Caco-2 (cell line): ENCODE measurements around the gene CSMD2. TPM values are rescaled to one million over a fixed set of nuclear protein-coding genes. Genes with fewer than 3 reads are reported as not detected.

Experiments
- BruUV-seq: library from RNA; stranded (reverse); fragments of 400-500 nt; replicated peaks from 2 replicates; lab custom pipeline; 2021; lab: Mats Ljungman, UMichigan
- CTCF ChIA-PET: fragments of 300-600 bp; sonication (Branson Sonifier 250); formaldehyde crosslinking; loops from one replicate; lab custom pipeline; 2022; ENCODE audit warnings: antibody characterized with exemption; lab: Charles Lee
- POLR2A ChIA-PET: fragments of 300-600 bp; sonication (Branson Sonifier 250); formaldehyde crosslinking; loops from one replicate; lab custom pipeline; 2022; ENCODE audit warnings: antibody characterized with exemption; lab: Charles Lee
- DNase-seq, 2 experiments: peaks; one replicate each; pipeline versions ENCODE4 v3.0.0 to v3.0.0-alpha.2; 2020 to 2022
- H3K27me3 ChIP-seq: replicated peaks from 2 replicates; pipeline ENCODE4 v1.6.0; 2011; ENCODE audit warnings: low read length; ENCODE audit not compliant: control insufficient read depth, insufficient read depth
- H3K36me3 ChIP-seq: 2 replicates; pipeline ENCODE4 v1.5.1; 2011; ENCODE audit warnings: low read length; ENCODE audit not compliant: control insufficient read depth, insufficient read depth
- H3K4me1 ChIP-seq: fragments of 250-450 bp; sonication (Bioruptor Pico); 2 replicates; pipeline ENCODE4 v1.5.1; 2020; ENCODE audit warnings: mild to moderate bottlenecking
- H3K4me3 ChIP-seq: 2 replicates; pipeline ENCODE4 v1.5.1; 2011; ENCODE audit warnings: low read depth, mild to moderate bottlenecking, control low read depth, low read length
- H3K9me3 ChIP-seq: fragments of 250-450 bp; sonication (Bioruptor Pico); 2 replicates; pipeline ENCODE4 v1.5.1; 2020; ENCODE audit warnings: mild to moderate bottlenecking, moderate library complexity
- H3K27ac Mint-ChIP-seq: one replicate; pipeline ENCODE4 v1.8.0; 2022; ENCODE audit warnings: mixed read lengths; ENCODE audit not compliant: unreplicated experiment
- H3K27me3 Mint-ChIP-seq: one replicate; pipeline ENCODE4 v1.8.0; 2022; ENCODE audit warnings: mixed read lengths; ENCODE audit not compliant: insufficient read depth, unreplicated experiment
- H3K36me3 Mint-ChIP-seq: one replicate; pipeline ENCODE4 v1.8.0; 2022; ENCODE audit warnings: mild to moderate bottlenecking, mixed read lengths; ENCODE audit not compliant: insufficient read depth, unreplicated experiment
- H3K4me1 Mint-ChIP-seq: one replicate; pipeline ENCODE4 v1.8.0; 2022; ENCODE audit warnings: low read depth, mixed read lengths; ENCODE audit not compliant: unreplicated experiment
- H3K4me3 Mint-ChIP-seq: one replicate; pipeline ENCODE4 v1.8.0; 2022; ENCODE audit warnings: mild to moderate bottlenecking, moderate library complexity, mixed read lengths; ENCODE audit not compliant: unreplicated experiment
- H3K9me3 Mint-ChIP-seq: one replicate; pipeline ENCODE4 v1.8.0; 2022; ENCODE audit warnings: mixed read lengths; ENCODE audit not compliant: unreplicated experiment
- CTCF ChIP-seq, 2 experiments: fragments of 200-600 bp in 1 of 2; IDR thresholded peaks; 1 replicate in 1 of 2; 2 replicates in 1 of 2; pipeline versions ENCODE4 v1.5.1 to v1.8.0; 2011 to 2022; ENCODE audit warnings: antibody characterized with exemption in 1 of 2, control low read depth in 1 of 2, inconsistent platforms in 1 of 2, low read depth in 1 of 2, low read length in 1 of 2, mild to moderate bottlenecking in 1 of 2, moderate library complexity in 1 of 2; ENCODE audit not compliant: insufficient read depth in 1 of 2, severe bottlenecking in 1 of 2, unreplicated experiment in 1 of 2
- intact Hi-C: fragments of 100-400 bp; cut with micrococcal nuclease; formaldehyde crosslinking; loops from one replicate; pipeline ENCODE4 v1.10.0; 2022; ENCODE audit not compliant: unreplicated experiment
- total RNA-seq: library from RNA; stranded (reverse); gene quantifications from 2 replicates; pipeline ENCODE4 v1.2.3, GENCODE V29; 2022

CSMD2 gene
- total RNA-seq, 1 experiment from 2014 or later, result not detected

- Mint-ChIP-seq H3K27me3 (peaks cover 4% of the 10 kb centered on the region), H3K9me3 (no peaks in the 10 kb centered on the region), H3K36me3 (peaks cover 6% of the 10 kb centered on the region), H3K4me1 (peaks cover 13% of the 10 kb centered on the region), H3K4me3 (no peak overlapping the region), H3K27ac (no peak overlapping the region)
- Histone ChIP-seq H3K27me3 (no peaks in the 10 kb centered on the region), H3K36me3 (no peaks in the 10 kb centered on the region), H3K9me3 (no peaks in the 10 kb centered on the region), H3K4me1 (0 out of 2 replicates have a peak, but pooled peaks cover 4% of the 10 kb centered on the region), H3K4me3 (no peak overlapping the region)
- intact Hi-C loops, result loop anchor here (1.0 to 5.0 kb wide), 3 partner anchors 38 to 143 kb away; partner anchors contain the start of gene PHC2
- ChIA-PET POLR2A (no interaction called here), CTCF (interaction anchor here (0.7 to 0.8 kb wide), 2 partner anchors 171 to 174 kb away, joined by 3 to 4 read pairs; no protein-coding TSS in a partner anchor)
- no peak for DNase-seq
- TF ChIP-seq CTCF (IDR thresholded peaks at IDR 0.05; ENCODE audit: insufficient read depth in 1 of 2, low read depth in 1 of 2, low read length in 1 of 2, severe bottlenecking in 1 of 2, unreplicated experiment in 1 of 2), result no peak
- no TSS peak for BruUV-seq
Measured at GRCh38 chr1:33469691-33470090, 695.3 kb downstream of the CSMD2 start.

GRCh38 chr1:33468967-33469366, 696.1 kb downstream of the CSMD2 start:
- POLR2A ChIA-PET, result no interaction called here

GRCh38 chr1:33468531-33468930, 696.5 kb downstream of the CSMD2 start:
- H3K9me3 ChIP-seq, result no peaks in the 10 kb centered on the region
- no peak overlapping the region for H3K4me3 Mint-ChIP-seq
- intact Hi-C loops, result no loop called here

More at GRCh38 chr1:33468967-33469366, 696.1 kb downstream of the CSMD2 start:
- no peaks in the 10 kb centered on the region for H3K9me3 Mint-ChIP-seq
- DNase-seq, result no peak
- no peak for TF ChIP-seq CTCF (IDR thresholded peaks at IDR 0.05; ENCODE audit: insufficient read depth in 1 of 2, low read depth in 1 of 2, low read length in 1 of 2, severe bottlenecking in 1 of 2, unreplicated experiment in 1 of 2)
- Histone ChIP-seq H3K9me3 (no peaks in the 10 kb centered on the region), H3K36me3 (no peaks in the 10 kb centered on the region), H3K4me1 (0 out of 2 replicates have a peak, but pooled peaks cover 4% of the 10 kb centered on the region), H3K27me3 (no peaks in the 10 kb centered on the region), H3K4me3 (no peak overlapping the region)
- no TSS peak for BruUV-seq
- intact Hi-C loops, result no loop called here
- H3K27ac Mint-ChIP-seq, result no peak overlapping the region
- H3K27me3 Mint-ChIP-seq, result peaks cover 4% of the 10 kb centered on the region
- H3K4me1 Mint-ChIP-seq, result peaks cover 13% of the 10 kb centered on the region
- H3K4me3 Mint-ChIP-seq, result no peak overlapping the region
- peaks cover 6% of the 10 kb centered on the region for H3K36me3 Mint-ChIP-seq
- CTCF ChIA-PET, result no interaction called here

More at GRCh38 chr1:33468531-33468930, 696.5 kb downstream of the CSMD2 start:
- no peak overlapping the region for H3K27ac Mint-ChIP-seq
- H3K4me3 ChIP-seq, result no peak overlapping the region
- no TSS peak for BruUV-seq
- H3K9me3 Mint-ChIP-seq, result no peaks in the 10 kb centered on the region
- TF ChIP-seq CTCF (IDR thresholded peaks at IDR 0.05; ENCODE audit: insufficient read depth in 1 of 2, low read depth in 1 of 2, low read length in 1 of 2, severe bottlenecking in 1 of 2, unreplicated experiment in 1 of 2), result no peak
- H3K4me1 ChIP-seq, result 0 out of 2 replicates have a peak, but pooled peaks cover 4% of the 10 kb centered on the region
- POLR2A ChIA-PET, result no interaction called here
- peaks cover 4% of the 10 kb centered on the region for H3K27me3 Mint-ChIP-seq
- H3K4me1 Mint-ChIP-seq, result peaks cover 13% of the 10 kb centered on the region
- peaks cover 6% of the 10 kb centered on the region for H3K36me3 Mint-ChIP-seq
- DNase-seq, result no peak
- no peaks in the 10 kb centered on the region for H3K36me3 ChIP-seq
- CTCF ChIA-PET, result no interaction called here
- no peaks in the 10 kb centered on the region for H3K27me3 ChIP-seq
